Measurements from ENCODE around the gene PKP4.

- TF ChIP-seq, protein P1, sequence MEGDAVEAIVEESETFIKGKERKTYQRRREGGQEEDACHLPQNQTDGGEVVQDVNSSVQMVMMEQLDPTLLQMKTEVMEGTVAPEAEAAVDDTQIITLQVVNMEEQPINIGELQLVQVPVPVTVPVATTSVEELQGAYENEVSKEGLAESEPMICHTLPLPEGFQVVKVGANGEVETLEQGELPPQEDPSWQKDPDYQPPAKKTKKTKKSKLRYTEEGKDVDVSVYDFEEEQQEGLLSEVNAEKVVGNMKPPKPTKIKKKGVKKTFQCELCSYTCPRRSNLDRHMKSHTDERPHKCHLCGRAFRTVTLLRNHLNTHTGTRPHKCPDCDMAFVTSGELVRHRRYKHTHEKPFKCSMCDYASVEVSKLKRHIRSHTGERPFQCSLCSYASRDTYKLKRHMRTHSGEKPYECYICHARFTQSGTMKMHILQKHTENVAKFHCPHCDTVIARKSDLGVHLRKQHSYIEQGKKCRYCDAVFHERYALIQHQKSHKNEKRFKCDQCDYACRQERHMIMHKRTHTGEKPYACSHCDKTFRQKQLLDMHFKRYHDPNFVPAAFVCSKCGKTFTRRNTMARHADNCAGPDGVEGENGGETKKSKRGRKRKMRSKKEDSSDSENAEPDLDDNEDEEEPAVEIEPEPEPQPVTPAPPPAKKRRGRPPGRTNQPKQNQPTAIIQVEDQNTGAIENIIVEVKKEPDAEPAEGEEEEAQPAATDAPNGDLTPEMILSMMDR (conservative IDR thresholded peaks at IDR 0.05), result no peak
- no peak for TF ChIP-seq ZFX (IDR thresholded peaks at IDR 0.05)
Observed at GRCh38 chr2:158598862-158599517, 142.2 kb downstream of the PKP4 start.
